ENCODE measurements around the gene SPTB. TPM values are rescaled to one million over a fixed set of nuclear protein-coding genes. Genes with fewer than 3 reads are reported as not detected.

Gene SPTB
- total and polyA plus RNA-seq, 3 donors from 2014 or later: 3.3 to 6.6 (median 5.6) TPM

- intact Hi-C loops (cut with DNase I; ENCODE audit: low total_unique reads): no loop called here
- peak; percentile 53 for DNase-seq
- no peaks in the 10 kb centered on the region for H3K9me3 ChIP-seq
- peak overlapping the region; percentile 49 to 67 for H3K4me3 ChIP-seq
- 2% methylated on average over 26 to 44 of the region's 49 CpGs for WGBS, 2 donors
- H3K27ac ChIP-seq: no peak overlapping the region
- no peaks in the 10 kb centered on the region for H3K27me3 ChIP-seq
- TF ChIP-seq CTCF (IDR thresholded peaks at IDR 0.05): no peak
- no peak for TF ChIP-seq POLR2A (IDR thresholded peaks at IDR 0.05)
- H3K36me3 ChIP-seq (ENCODE audit: low read depth, missing control alignments): no peaks in the 10 kb centered on the region
- no peaks in the 10 kb centered on the region for H3K4me1 ChIP-seq
Observed at GRCh38 chr14:64880221-64881121, 764 bp upstream of the SPTB start.

GRCh38 chr14:64878837-64879634, 671 bp downstream of the SPTB start:
- whole genome bisulfite sequencing, 2 donors: 10 to 37% methylated on average over 9 to 39 of the region's 43 CpGs
- Histone ChIP-seq H3K27ac (no peak overlapping the region), H3K4me1 (no peaks in the 10 kb centered on the region), H3K27me3 (no peaks in the 10 kb centered on the region), H3K36me3 (ENCODE audit: low read depth, missing control alignments) (no peaks in the 10 kb centered on the region), H3K4me3 (peak overlapping the region; percentile 49 to 67), H3K9me3 (no peaks in the 10 kb centered on the region)
- intact Hi-C loops (cut with DNase I; ENCODE audit: low total_unique reads): no loop called here
- DNase-seq: no peak
- TF ChIP-seq POLR2A (IDR thresholded peaks at IDR 0.05) (no peak), CTCF (IDR thresholded peaks at IDR 0.05) (no peak)

GRCh38 chr14:64877846-64878245, 1.9 kb downstream of the SPTB start:
- no peaks in the 10 kb centered on the region for H3K36me3 ChIP-seq (ENCODE audit: low read depth, missing control alignments)
- 89 to 92% methylated on average over 4 of the region's 4 CpGs for WGBS, 2 donors
- no peaks in the 10 kb centered on the region for H3K9me3 ChIP-seq
- DNase-seq: no peak
- intact Hi-C loops (cut with DNase I; ENCODE audit: low total_unique reads): no loop called here
- H3K4me1 ChIP-seq: no peaks in the 10 kb centered on the region
- TF ChIP-seq CTCF (IDR thresholded peaks at IDR 0.05) (no peak), POLR2A (IDR thresholded peaks at IDR 0.05) (no peak)
- no peak overlapping the region for H3K27ac ChIP-seq
- no peaks in the 10 kb centered on the region for H3K27me3 ChIP-seq
- H3K4me3 ChIP-seq: no peak overlapping the region

- H3K27me3 ChIP-seq: no peaks in the 10 kb centered on the region
- WGBS, 2 donors: 72 to 74% methylated on average over 4 of the region's 4 CpGs
- H3K4me3 ChIP-seq: no peak overlapping the region
- H3K4me1 ChIP-seq: no peaks in the 10 kb centered on the region
- no peak overlapping the region for H3K27ac ChIP-seq
- no peaks in the 10 kb centered on the region for H3K36me3 ChIP-seq (ENCODE audit: low read depth, missing control alignments)
- intact Hi-C loops (cut with DNase I; ENCODE audit: low total_unique reads): no loop called here
- no peak for DNase-seq
- TF ChIP-seq POLR2A (IDR thresholded peaks at IDR 0.05) (no peak), CTCF (IDR thresholded peaks at IDR 0.05) (no peak)
- H3K9me3 ChIP-seq: no peaks in the 10 kb centered on the region
Observed at GRCh38 chr14:64875350-64875749, 4.4 kb downstream of the SPTB start.
